ENCODE data around the gene A1BG.

Gene A1BG

GRCh38 chr19:58307736-58308135, 45.6 kb downstream of the A1BG start:
- Histone ChIP-seq H3K4ac (ENCODE audit: low read length) (no peak overlapping the region), H3K9ac (ENCODE audit: low read depth, low read length, poor library complexity) (no peak overlapping the region)
- no CpG with 5 or more reads among the region's 4 CpGs for WGBS, 2 donors (ENCODE audit: extremely low coverage in 2 of 2, insufficient read length in 2 of 2, insufficient replicate concordance in 1 of 2)

GRCh38 chr19:58305932-58306323, 47.4 kb downstream of the A1BG start:
- H2BK120ac ChIP-seq (ENCODE audit: low read depth, low read length) = no peak overlapping the region
- H3K4me2 ChIP-seq (ENCODE audit: insufficient read depth, low read length, poor library complexity, severe bottlenecking) = peak overlapping the region; percentile 75
- H3K27me3 ChIP-seq (ENCODE audit: control insufficient read depth in 3 of 3, insufficient read depth in 3 of 3, low read depth in 1 of 3, low read length in 3 of 3) = no peaks in the 10 kb centered on the region
- H3K14ac ChIP-seq (ENCODE audit: low read length) = no peak overlapping the region
- H3K4me3 ChIP-seq (ENCODE audit: low read length in 2 of 2) = peak overlapping the region; percentile 92
- H2AFZ ChIP-seq (ENCODE audit: low read length) = peak overlapping the region; percentile 93
- no peak overlapping the region for H3K4ac ChIP-seq (ENCODE audit: low read length)
- H2BK12ac ChIP-seq (ENCODE audit: low read length) = no peak overlapping the region
- peaks cover 4 to 5% of the 10 kb centered on the region in 2 donors for H3K4me1 ChIP-seq (ENCODE audit: control insufficient read depth in 2 of 2, insufficient read depth in 1 of 2, low read depth in 1 of 2, low read length in 2 of 2)
- no peak overlapping the region for H2AK5ac ChIP-seq (ENCODE audit: low read depth, low read length)
- no peak overlapping the region for H3K27ac ChIP-seq (replicated peaks; ENCODE audit: low read length)
- no peak overlapping the region for H3K9ac ChIP-seq (ENCODE audit: low read depth, low read length, poor library complexity)
- peaks cover 16 to 74% of the 10 kb centered on the region in 2 donors for H3K36me3 ChIP-seq (replicated peaks in 1 of 2; ENCODE audit: control insufficient read depth in 2 of 2, insufficient read depth in 2 of 2, low read length in 2 of 2)
- peaks cover 0 to 41% of the 10 kb centered on the region in 2 donors for H3K9me3 ChIP-seq (replicated peaks in 1 of 2; ENCODE audit: control insufficient read depth in 2 of 2, insufficient read depth in 1 of 2, low read depth in 1 of 2, low read length in 2 of 2)
- H2BK5ac ChIP-seq (ENCODE audit: low read length) = no peak overlapping the region
- no peak overlapping the region for H4K8ac ChIP-seq (ENCODE audit: low read depth, low read length)
- no CpG with 5 or more reads among the region's 12 CpGs for WGBS, 2 donors (ENCODE audit: extremely low coverage in 2 of 2, insufficient read length in 2 of 2, insufficient replicate concordance in 1 of 2)
- DNase-seq (ENCODE audit: low spot score) = no peak
- H2BK15ac ChIP-seq (ENCODE audit: low read length) = no peak overlapping the region
- no peak overlapping the region for H4K91ac ChIP-seq (ENCODE audit: low read depth, low read length, poor library complexity)
- H3K23ac ChIP-seq (ENCODE audit: low read depth, low read length, poor library complexity) = no peak overlapping the region
- peaks cover 6% of the 10 kb centered on the region for H3K79me1 ChIP-seq (ENCODE audit: low read depth, low read length)
- H3K18ac ChIP-seq (ENCODE audit: low read length) = no peak overlapping the region

More at GRCh38 chr19:58307736-58308135, 45.6 kb downstream of the A1BG start:
- no peak overlapping the region for H3K27ac ChIP-seq (replicated peaks; ENCODE audit: low read length)
- peaks cover 0 to 35% of the 10 kb centered on the region in 2 donors for H3K9me3 ChIP-seq (replicated peaks in 1 of 2; ENCODE audit: control insufficient read depth in 2 of 2, insufficient read depth in 1 of 2, low read depth in 1 of 2, low read length in 2 of 2)
- H3K4me3 ChIP-seq (ENCODE audit: low read length in 2 of 2) = no peak overlapping the region
- H3K4me1 ChIP-seq (ENCODE audit: control insufficient read depth in 2 of 2, insufficient read depth in 1 of 2, low read depth in 1 of 2, low read length in 2 of 2) = peaks cover 4 to 5% of the 10 kb centered on the region in 2 donors
- no peak overlapping the region for H2AFZ ChIP-seq (ENCODE audit: low read length)
- no peaks in the 10 kb centered on the region for H3K27me3 ChIP-seq (ENCODE audit: control insufficient read depth in 3 of 3, insufficient read depth in 3 of 3, low read depth in 1 of 3, low read length in 3 of 3)
- H4K8ac ChIP-seq (ENCODE audit: low read depth, low read length) = no peak overlapping the region
- H2BK5ac ChIP-seq (ENCODE audit: low read length) = no peak overlapping the region
- H2AK5ac ChIP-seq (ENCODE audit: low read depth, low read length) = no peak overlapping the region
- no peak for DNase-seq (ENCODE audit: low spot score)
- no peak overlapping the region for H3K4me2 ChIP-seq (ENCODE audit: insufficient read depth, low read length, poor library complexity, severe bottlenecking)
- H3K36me3 ChIP-seq (replicated peaks in 1 of 2; ENCODE audit: control insufficient read depth in 2 of 2, insufficient read depth in 2 of 2, low read length in 2 of 2) = peaks cover 25 to 73% of the 10 kb centered on the region in 2 donors
- H3K79me1 ChIP-seq (ENCODE audit: low read depth, low read length) = peaks cover 3% of the 10 kb centered on the region
- H3K14ac ChIP-seq (ENCODE audit: low read length) = no peak overlapping the region
- H4K91ac ChIP-seq (ENCODE audit: low read depth, low read length, poor library complexity) = no peak overlapping the region
- H2BK120ac ChIP-seq (ENCODE audit: low read depth, low read length) = no peak overlapping the region
- no peak overlapping the region for H2BK15ac ChIP-seq (ENCODE audit: low read length)
- H3K18ac ChIP-seq (ENCODE audit: low read length) = no peak overlapping the region
- H2BK12ac ChIP-seq (ENCODE audit: low read length) = no peak overlapping the region
- H3K23ac ChIP-seq (ENCODE audit: low read depth, low read length, poor library complexity) = no peak overlapping the region

GRCh38 chr19:58305065-58305931, 48.0 kb downstream of the A1BG start, which contains the start of gene ERVK3-1:
Gene ERVK3-1, plus strand, starts transcription at chr19:58305377. Its CDS starts 6,792 bp downstream, at chr19:58312169.
- H3K9me3 ChIP-seq (replicated peaks in 1 of 2; ENCODE audit: control insufficient read depth in 2 of 2, insufficient read depth in 1 of 2, low read depth in 1 of 2, low read length in 2 of 2) = peaks cover 0 to 47% of the 10 kb centered on the region in 2 donors
- no peak within 1 kb of the TSS for H2BK120ac ChIP-seq (ENCODE audit: low read depth, low read length)
- no peak within 1 kb of the TSS for H2BK15ac ChIP-seq (ENCODE audit: low read length)
- WGBS, 2 donors (ENCODE audit: extremely low coverage in 2 of 2, insufficient read length in 2 of 2, insufficient replicate concordance in 1 of 2) = no CpG with 5 or more reads among the region's 55 CpGs
- no peak within 1 kb of the TSS for H3K4ac ChIP-seq (ENCODE audit: low read length)
- peak within 1 kb of the TSS; percentile 93 for H2AFZ ChIP-seq (ENCODE audit: low read length)
- H4K8ac ChIP-seq (ENCODE audit: low read depth, low read length) = no peak within 1 kb of the TSS
- H3K79me1 ChIP-seq (ENCODE audit: low read depth, low read length) = peaks cover 8% of the 10 kb centered on the region
- H4K91ac ChIP-seq (ENCODE audit: low read depth, low read length, poor library complexity) = no peak within 1 kb of the TSS
- peak; percentile 90 for DNase-seq (ENCODE audit: low spot score)
- H3K4me2 ChIP-seq (ENCODE audit: insufficient read depth, low read length, poor library complexity, severe bottlenecking) = peak within 1 kb of the TSS; percentile 75
- no peak within 1 kb of the TSS for H3K27ac ChIP-seq (replicated peaks; ENCODE audit: low read length)
- peak within 1 kb of the TSS; percentile 40 for H3K14ac ChIP-seq (ENCODE audit: low read length)
- H3K36me3 ChIP-seq (replicated peaks in 1 of 2; ENCODE audit: control insufficient read depth in 2 of 2, insufficient read depth in 2 of 2, low read length in 2 of 2) = peaks cover 22 to 80% of the 10 kb centered on the region in 2 donors
- H2BK5ac ChIP-seq (ENCODE audit: low read length) = peak within 1 kb of the TSS; percentile 30
- no peaks in the 10 kb centered on the region for H3K27me3 ChIP-seq (ENCODE audit: control insufficient read depth in 3 of 3, insufficient read depth in 3 of 3, low read depth in 1 of 3, low read length in 3 of 3)
- H3K4me1 ChIP-seq (ENCODE audit: control insufficient read depth in 2 of 2, insufficient read depth in 1 of 2, low read depth in 1 of 2, low read length in 2 of 2) = peaks cover 4 to 5% of the 10 kb centered on the region in 2 donors
- no peak within 1 kb of the TSS for H2BK12ac ChIP-seq (ENCODE audit: low read length)
- peak within 1 kb of the TSS; percentile 83 for H3K18ac ChIP-seq (ENCODE audit: low read length)
- peak within 1 kb of the TSS; percentile 97 for H3K9ac ChIP-seq (ENCODE audit: low read depth, low read length, poor library complexity)
- no peak within 1 kb of the TSS for H2AK5ac ChIP-seq (ENCODE audit: low read depth, low read length)
- H3K23ac ChIP-seq (ENCODE audit: low read depth, low read length, poor library complexity) = peak within 1 kb of the TSS; percentile 70
- peak within 1 kb of the TSS; percentile 92 for H3K4me3 ChIP-seq (ENCODE audit: low read length in 2 of 2)

GRCh38 chr19:58304748-58305064, 48.6 kb downstream of the A1BG start:
- Histone ChIP-seq H2AFZ (ENCODE audit: low read length) (peak overlapping the region; percentile 93), H3K4ac (ENCODE audit: low read length) (no peak overlapping the region), H3K23ac (ENCODE audit: low read depth, low read length, poor library complexity) (no peak overlapping the region), H4K8ac (ENCODE audit: low read depth, low read length) (no peak overlapping the region), H2BK5ac (ENCODE audit: low read length) (no peak overlapping the region), H3K4me2 (ENCODE audit: insufficient read depth, low read length, poor library complexity, severe bottlenecking) (peak overlapping the region; percentile 61), H3K36me3 (replicated peaks in 1 of 2; ENCODE audit: control insufficient read depth in 2 of 2, insufficient read depth in 2 of 2, low read length in 2 of 2) (peaks cover 28 to 81% of the 10 kb centered on the region in 2 donors), H2BK15ac (ENCODE audit: low read length) (no peak overlapping the region), H2BK12ac (ENCODE audit: low read length) (no peak overlapping the region), H3K4me1 (ENCODE audit: control insufficient read depth in 2 of 2, insufficient read depth in 1 of 2, low read depth in 1 of 2, low read length in 2 of 2) (peaks cover 4 to 5% of the 10 kb centered on the region in 2 donors), H4K91ac (ENCODE audit: low read depth, low read length, poor library complexity) (no peak overlapping the region), H3K14ac (ENCODE audit: low read length) (no peak overlapping the region), H2BK120ac (ENCODE audit: low read depth, low read length) (no peak overlapping the region), H3K9ac (ENCODE audit: low read depth, low read length, poor library complexity) (no peak overlapping the region), H3K27me3 (ENCODE audit: control insufficient read depth in 3 of 3, insufficient read depth in 3 of 3, low read depth in 1 of 3, low read length in 3 of 3) (no peaks in the 10 kb centered on the region), H3K9me3 (replicated peaks in 1 of 2; ENCODE audit: control insufficient read depth in 2 of 2, insufficient read depth in 1 of 2, low read depth in 1 of 2, low read length in 2 of 2) (peaks cover 0 to 53% of the 10 kb centered on the region in 2 donors), H3K27ac (replicated peaks; ENCODE audit: low read length) (no peak overlapping the region), H3K79me1 (ENCODE audit: low read depth, low read length) (peaks cover 8% of the 10 kb centered on the region), H2AK5ac (ENCODE audit: low read depth, low read length) (no peak overlapping the region), H3K18ac (ENCODE audit: low read length) (no peak overlapping the region), H3K4me3 (ENCODE audit: low read length in 2 of 2) (peak overlapping the region; percentile 60 to 92)
- no CpG with 5 or more reads among the region's 7 CpGs for WGBS, 2 donors (ENCODE audit: extremely low coverage in 2 of 2, insufficient read length in 2 of 2, insufficient replicate concordance in 1 of 2)
- DNase-seq (ENCODE audit: low spot score) = no peak
